Gastrocnemius medialis (tissue), 4 donors: ENCODE data around the gene TCF4. TPM values are rescaled to one million over a fixed set of nuclear protein-coding genes. Genes with fewer than 3 reads are reported as not detected.

Source experiments
- ATAC-seq, 2 donors: fragments of 150-250 bp; one replicate each; pipeline ENCODE4 v1.9.1; 2016
- DNase-seq, 2 donors: peaks; one replicate each; pipeline ENCODE4 v3.0.0-alpha.2; 2019
- H3K27ac ChIP-seq, 4 donors: fragments of 200-600 bp; sonication (generic); 1 replicate in 1 of 4; 2 replicates in 3 of 4; pipeline ENCODE4 v1.5.1; 2016 to 2018; ENCODE audit warnings: mild to moderate bottlenecking in 2 of 4, moderate library complexity in 1 of 4
- H3K27me3 ChIP-seq, 3 donors: fragments of 200-600 bp; sonication (generic) in 2 of 3; 1 replicate in 1 of 3; 2 replicates in 2 of 3; pipeline versions ENCODE4 v1.5.1 to v1.6.0; 2016 to 2019; ENCODE audit warnings: mild to moderate bottlenecking in 1 of 3, moderate library complexity in 1 of 3
- H3K36me3 ChIP-seq, 2 donors: fragments of 200-600 bp; sonication (generic) in 1 of 2; one replicate each; pipeline ENCODE4 v1.5.1; 2017 to 2018
- H3K4me1 ChIP-seq, 2 donors: fragments of 200-600 bp; sonication (generic) in 1 of 2; one replicate each; pipeline ENCODE4 v1.5.1; 2016 to 2017; ENCODE audit warnings: mild to moderate bottlenecking in 2 of 2
- H3K4me3 ChIP-seq, 4 donors: fragments of 200-600 bp; sonication (generic) in 3 of 4; 1 replicate in 1 of 4; 2 replicates in 3 of 4; pipeline ENCODE4 v1.5.1; 2016 to 2019; ENCODE audit warnings: mild to moderate bottlenecking in 2 of 4
- H3K9me3 ChIP-seq, 3 donors: fragments of 200-600 bp; sonication (generic) in 2 of 3; 1 replicate in 1 of 3; 2 replicates in 2 of 3; pipeline ENCODE4 v1.5.1; 2016 to 2019
- POLR2A ChIP-seq, 2 donors: fragments of 450-650 bp; IDR thresholded peaks; one replicate each; pipeline ENCODE4 v1.6.1; 2017; ENCODE audit warnings: antibody characterized with exemption in 2 of 2, mild to moderate bottlenecking in 2 of 2, moderate library complexity in 2 of 2
- in situ Hi-C, 4 donors: fragments of 200-750 bp; cut with MboI; loops; one replicate each; pipeline versions ENCODE4 v1.15.0 to v1.8.0; 2017; ENCODE audit warnings: low sequenced_read_pairs in 4 of 4
- intact Hi-C: fragments of 100-400 bp; cut with DNase I; formaldehyde crosslinking; loops from one replicate; pipeline ENCODE4 v1.15.1; 2023; ENCODE audit warnings: low total_unique reads
- total RNA-seq, 4 donors: library from RNA; depleted of rRNA; stranded (reverse); fragments of >200 nt; gene quantifications; one replicate each; pipeline versions ENCODE4 v1.1.0 to v1.2.3, GENCODE V29; 2016
- TF ChIP-seq, protein P1 (sequence below), 5 experiments: fragments of 450-650 bp in 3 of 5; fragments of 200-600 bp in 2 of 5; sonication (generic) in 2 of 5; IDR thresholded peaks in 4 of 5; conservative IDR thresholded peaks in 1 of 5; 1 replicate in 4 of 5; 2 replicates in 1 of 5; pipeline ENCODE4 v1.5.1; 2016 to 2019; ENCODE audit warnings: antibody characterized with exemption in 5 of 5, mild to moderate bottlenecking in 3 of 5, moderate library complexity in 3 of 5

The TCF4 gene
- total RNA-seq, 4 donors from 2014 or later = 40.3 to 60.6 (median 53.6) TPM

DNA sequence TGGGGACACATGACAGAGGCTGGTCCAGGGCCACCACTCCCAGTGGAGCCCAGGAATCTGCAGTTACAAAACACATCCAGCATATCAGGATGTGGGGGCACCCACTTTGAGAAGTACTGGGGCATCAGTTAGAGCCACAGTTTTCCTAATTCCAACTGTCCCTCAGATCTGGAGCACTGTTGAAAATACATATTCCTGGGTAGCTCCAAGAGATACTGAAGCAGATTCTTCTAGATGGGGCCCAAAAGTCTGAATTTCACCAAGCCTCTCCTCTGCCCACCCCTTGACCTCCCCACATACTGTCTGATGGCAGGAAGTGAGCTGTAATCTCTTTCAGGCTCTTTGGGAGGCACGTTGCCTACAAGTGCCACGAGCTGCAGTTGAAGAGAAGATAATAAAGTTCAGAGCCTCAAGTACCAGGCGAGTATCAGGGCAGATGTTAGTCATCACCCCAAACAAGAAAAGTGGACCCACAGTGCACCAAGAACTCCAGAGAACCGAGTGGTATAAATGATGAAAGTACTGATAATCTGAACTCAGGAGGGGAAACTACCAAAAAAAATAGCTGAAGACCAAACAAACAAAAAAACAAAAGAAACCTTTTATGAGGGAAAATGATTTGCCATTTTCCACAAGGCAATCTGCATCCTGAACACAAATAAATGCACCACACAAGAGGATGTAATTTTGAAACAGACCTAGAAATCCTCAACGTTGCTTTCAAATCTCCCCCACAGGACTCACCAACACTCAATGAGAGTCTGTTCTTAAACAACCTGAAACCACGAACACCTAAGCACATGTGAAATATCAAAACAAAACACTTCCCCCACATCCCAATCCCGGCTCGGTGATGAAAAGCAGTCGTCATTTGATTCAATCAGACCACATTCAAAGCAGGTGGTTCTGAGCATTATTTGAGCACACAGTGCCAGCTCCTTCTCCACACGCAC is 98.7 kb downstream of the TCF4 start:
- no peaks in the 10 kb centered on the region for H3K9me3 ChIP-seq
- ATAC-seq = peak in 1 of 2 donors; percentile 21
- no peak overlapping the region for H3K4me3 ChIP-seq
- peak overlapping the region in 3 of 4 donors; percentile 14 to 45 (median 38) for H3K27ac ChIP-seq
- intact Hi-C loops = no loop called here
- in situ Hi-C loops = no loop called here
- TF ChIP-seq POLR2A (IDR thresholded peaks at IDR 0.05) = no peak
- TF ChIP-seq, protein P1, sequence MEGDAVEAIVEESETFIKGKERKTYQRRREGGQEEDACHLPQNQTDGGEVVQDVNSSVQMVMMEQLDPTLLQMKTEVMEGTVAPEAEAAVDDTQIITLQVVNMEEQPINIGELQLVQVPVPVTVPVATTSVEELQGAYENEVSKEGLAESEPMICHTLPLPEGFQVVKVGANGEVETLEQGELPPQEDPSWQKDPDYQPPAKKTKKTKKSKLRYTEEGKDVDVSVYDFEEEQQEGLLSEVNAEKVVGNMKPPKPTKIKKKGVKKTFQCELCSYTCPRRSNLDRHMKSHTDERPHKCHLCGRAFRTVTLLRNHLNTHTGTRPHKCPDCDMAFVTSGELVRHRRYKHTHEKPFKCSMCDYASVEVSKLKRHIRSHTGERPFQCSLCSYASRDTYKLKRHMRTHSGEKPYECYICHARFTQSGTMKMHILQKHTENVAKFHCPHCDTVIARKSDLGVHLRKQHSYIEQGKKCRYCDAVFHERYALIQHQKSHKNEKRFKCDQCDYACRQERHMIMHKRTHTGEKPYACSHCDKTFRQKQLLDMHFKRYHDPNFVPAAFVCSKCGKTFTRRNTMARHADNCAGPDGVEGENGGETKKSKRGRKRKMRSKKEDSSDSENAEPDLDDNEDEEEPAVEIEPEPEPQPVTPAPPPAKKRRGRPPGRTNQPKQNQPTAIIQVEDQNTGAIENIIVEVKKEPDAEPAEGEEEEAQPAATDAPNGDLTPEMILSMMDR (IDR thresholded peaks at IDR 0.05 in 4 of 5, conservative IDR thresholded peaks at IDR 0.05 in 1 of 5) = no peak
- H3K4me1 ChIP-seq = peaks cover 62 to 78% of the 10 kb centered on the region in 2 donors
- no peak for DNase-seq
- H3K27me3 ChIP-seq = no peaks in the 10 kb centered on the region
- H3K36me3 ChIP-seq = no peaks in the 10 kb centered on the region

- H3K4me3 ChIP-seq = no peak overlapping the region
- no peaks in the 10 kb centered on the region for H3K36me3 ChIP-seq
- peaks cover 70 to 86% of the 10 kb centered on the region in 2 donors for H3K4me1 ChIP-seq
- TF ChIP-seq POLR2A (IDR thresholded peaks at IDR 0.05) = no peak
- TF ChIP-seq, protein P1 (IDR thresholded peaks at IDR 0.05 in 4 of 5, conservative IDR thresholded peaks at IDR 0.05 in 1 of 5) = no peak
- peak overlapping the region in 3 of 4 donors; percentile 14 to 45 (median 38) for H3K27ac ChIP-seq
- intact Hi-C loops (no loop called here), in situ Hi-C loops (no loop called here)
- no peaks in the 10 kb centered on the region for H3K9me3 ChIP-seq
- no peak for DNase-seq
- no peak for ATAC-seq
- H3K27me3 ChIP-seq = no peaks in the 10 kb centered on the region
Measured at GRCh38 chr18:55488473-55488872, 99.5 kb downstream of the TCF4 start.

- Histone ChIP-seq H3K9me3 (no peaks in the 10 kb centered on the region), H3K27ac (peak overlapping the region in 2 of 4 donors; percentile 38 to 45), H3K4me3 (no peak overlapping the region), H3K27me3 (no peaks in the 10 kb centered on the region), H3K4me1 (peaks cover 71 to 88% of the 10 kb centered on the region in 2 donors), H3K36me3 (no peaks in the 10 kb centered on the region)
- intact Hi-C loops = no loop called here
- in situ Hi-C loops = no loop called here
- no peak for TF ChIP-seq POLR2A (IDR thresholded peaks at IDR 0.05)
- TF ChIP-seq, protein P1 (IDR thresholded peaks at IDR 0.05 in 4 of 5, conservative IDR thresholded peaks at IDR 0.05 in 1 of 5) = no peak
- no peak for DNase-seq
- no peak for ATAC-seq
Measured at GRCh38 chr18:55487997-55488396, 100.0 kb downstream of the TCF4 start.

DNA sequence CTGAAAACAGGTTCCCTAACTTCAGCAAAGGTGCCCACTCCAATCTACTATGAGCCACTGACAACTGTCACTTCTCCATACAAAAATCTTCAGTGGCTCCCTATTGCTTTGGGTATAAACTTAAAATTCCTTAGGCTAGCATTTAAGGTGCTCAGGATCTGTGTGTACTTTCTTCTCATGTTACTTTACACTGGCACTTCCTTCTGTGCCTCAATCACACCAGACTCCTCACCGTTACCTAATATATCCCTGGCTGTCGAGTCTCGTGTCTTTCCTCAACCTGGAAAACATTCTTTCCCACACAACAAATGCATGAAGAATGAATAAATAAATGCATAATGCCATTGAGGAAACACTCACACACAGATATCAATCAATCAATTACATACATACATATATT is 101.1 kb downstream of the TCF4 start:
- H3K27me3 ChIP-seq = no peaks in the 10 kb centered on the region
- no peaks in the 10 kb centered on the region for H3K9me3 ChIP-seq
- ATAC-seq (peak; percentile 86 to 90), DNase-seq (no peak)
- intact Hi-C loops (no loop called here), in situ Hi-C loops (no loop called here)
- H3K4me3 ChIP-seq = no peak overlapping the region
- TF ChIP-seq POLR2A (IDR thresholded peaks at IDR 0.05) = no peak
- TF ChIP-seq, protein P1 (IDR thresholded peaks at IDR 0.05 in 4 of 5, conservative IDR thresholded peaks at IDR 0.05 in 1 of 5) = no peak
- H3K4me1 ChIP-seq = peaks cover 61 to 77% of the 10 kb centered on the region in 2 donors
- no peaks in the 10 kb centered on the region for H3K36me3 ChIP-seq
- H3K27ac ChIP-seq = peak overlapping the region; percentile 24 to 69 (median 38)
